Hypothalamus (tissue), 51 donors: ENCODE results near the gene BTBD9.
A peak's percentile ranks its signal among the peaks of the same experiment; 100 is the strongest.
"Not testable (repeated sequence)": the region's sequence is repeated elsewhere in the genome, so short reads cannot be mapped to it uniquely, and the experiment has no call there.

ENCODE experiments used
- DNase-seq, 51 donors: peaks; one replicate each; lab custom pipeline; 2025; lab: John Stamatoyannopoulos, UW

Gene BTBD9

GRCh38 chr6:38354037-38354381 is 285.7 kb downstream of the BTBD9 start:
- DNase-seq: no peak

- no peak for DNase-seq
Measured at GRCh38 chr6:38353310-38354036, 286.3 kb downstream of the BTBD9 start.

GRCh38 chr6:38352636-38353035 is 287.1 kb downstream of the BTBD9 start:
- DNase-seq: no peak

- peak in 5 of 51 donors; percentile 8 to 36 (median 20) for DNase-seq
Measured at GRCh38 chr6:38350942-38351341, 288.8 kb downstream of the BTBD9 start.

- no peak for DNase-seq
Measured at GRCh38 chr6:38350220-38350619, 289.5 kb downstream of the BTBD9 start.

- no peak for DNase-seq
Measured at GRCh38 chr6:38349795-38350194, 289.9 kb downstream of the BTBD9 start.

GRCh38 chr6:38349221-38349620 is 290.5 kb downstream of the BTBD9 start:
- DNase-seq: no peak

- peak in 1 of 51 donors; percentile 12 for DNase-seq
Measured at GRCh38 chr6:38348371-38348770, 291.4 kb downstream of the BTBD9 start.

- DNase-seq: not testable (repeated sequence)
Measured at GRCh38 chr6:38347829-38348228, 291.9 kb downstream of the BTBD9 start.

GRCh38 chr6:38346291-38347079 is 293.2 kb downstream of the BTBD9 start:
- no peak for DNase-seq

GRCh38 chr6:38345586-38345985 is 294.1 kb downstream of the BTBD9 start:
- DNase-seq: no peak

- no peak for DNase-seq
Measured at GRCh38 chr6:38341496-38341895, 298.2 kb downstream of the BTBD9 start.

GRCh38 chr6:38339914-38340313 is 299.8 kb downstream of the BTBD9 start:
- DNase-seq: no peak

- DNase-seq: no peak
Measured at GRCh38 chr6:38337819-38338465, 301.8 kb downstream of the BTBD9 start.

GRCh38 chr6:38336922-38337321 is 302.8 kb downstream of the BTBD9 start:
- DNase-seq: no peak

GRCh38 chr6:38326837-38327236 is 312.9 kb downstream of the BTBD9 start:
- no peak for DNase-seq

GRCh38 chr6:38323216-38323615 is 316.5 kb downstream of the BTBD9 start:
- no peak for DNase-seq

- no peak for DNase-seq
Measured at GRCh38 chr6:38322138-38322537, 317.6 kb downstream of the BTBD9 start.

GRCh38 chr6:38320843-38321242 is 318.9 kb downstream of the BTBD9 start:
- no peak for DNase-seq

GRCh38 chr6:38320358-38320757 is 319.4 kb downstream of the BTBD9 start:
- DNase-seq: no peak
